OCI-LY7 (cell line): Measurements from ENCODE around the gene DNER. TPM values are rescaled to one million over a fixed set of nuclear protein-coding genes. Genes with fewer than 3 reads are reported as not detected.

Experiments
- BruUV-seq: library from RNA; stranded (reverse); fragments of 400-500 nt; replicated peaks from 2 replicates; lab custom pipeline; 2021; lab: Mats Ljungman, UMichigan
- CTCF ChIA-PET: fragments of 300-600 bp; sonication (Branson Sonifier 250); formaldehyde crosslinking; loops from one replicate; lab custom pipeline; 2022; ENCODE audit warnings: antibody characterized with exemption; ENCODE audit not compliant: unreplicated experiment; lab: Charles Lee
- POLR2A ChIA-PET: fragments of 300-600 bp; sonication (Branson Sonifier 250); formaldehyde crosslinking; loops from one replicate; lab custom pipeline; 2022; ENCODE audit warnings: antibody characterized with exemption; lab: Charles Lee
- DNase-seq: peaks from one replicate; pipeline ENCODE4 v3.0.0-alpha.2; 2015; ENCODE audit warnings: low spot score
- H2AFZ ChIP-seq: fragments of 200-600 bp; sonication (generic), shearing (Covaris generic); 2 replicates; pipeline ENCODE4 v1.6.1; 2014; ENCODE audit warnings: mild to moderate bottlenecking, antibody characterized with exemption, low read length, moderate library complexity
- H3K27ac ChIP-seq: fragments of 200-600 bp; sonication (generic); 2 replicates; pipeline ENCODE4 v1.5.1; 2014; ENCODE audit warnings: mixed run types, low read depth, mild to moderate bottlenecking, moderate library complexity, low read length, inconsistent platforms; ENCODE audit not compliant: poor library complexity, severe bottlenecking
- H3K36me3 ChIP-seq: fragments of 200-600 bp; sonication (generic); 2 replicates; pipeline ENCODE4 v1.6.1; 2014; ENCODE audit warnings: mild to moderate bottlenecking, antibody characterized with exemption, low read length, moderate library complexity, mixed read lengths; ENCODE audit not compliant: insufficient read depth
- H3K4me1 ChIP-seq: fragments of 200-600 bp; sonication (generic); 2 replicates; pipeline ENCODE4 v1.5.1; 2014; ENCODE audit warnings: mild to moderate bottlenecking, low read length; ENCODE audit not compliant: insufficient read depth, poor library complexity, severe bottlenecking
- H3K4me2 ChIP-seq: fragments of 200-600 bp; sonication (generic); 2 replicates; pipeline ENCODE4 v1.6.1; 2014; ENCODE audit warnings: mild to moderate bottlenecking, low read length
- H3K4me3 ChIP-seq: fragments of 200-600 bp; sonication (generic); 2 replicates; pipeline ENCODE4 v1.5.1; 2014; ENCODE audit warnings: mild to moderate bottlenecking, low read depth, low read length; ENCODE audit not compliant: poor library complexity, severe bottlenecking
- H3K79me2 ChIP-seq: fragments of 200-600 bp; sonication (generic); 2 replicates; pipeline ENCODE4 v1.6.1; 2016; ENCODE audit warnings: low read depth, mild to moderate bottlenecking, low read length, moderate library complexity, mixed read lengths; ENCODE audit not compliant: insufficient read depth
- H3K9me2 ChIP-seq: fragments of 200-600 bp; sonication (generic); 2 replicates; pipeline ENCODE4 v1.6.1; 2016; ENCODE audit warnings: mild to moderate bottlenecking, low read length, mixed read lengths; ENCODE audit not compliant: insufficient read depth
- H3K9me3 ChIP-seq: fragments of 200-600 bp; sonication (generic); 2 replicates; pipeline ENCODE4 v1.6.1; 2014; ENCODE audit warnings: mild to moderate bottlenecking, mixed run types, low read length, mixed read lengths
- H4K20me1 ChIP-seq: fragments of 200-600 bp; sonication (generic); 2 replicates; pipeline ENCODE4 v1.6.1; 2014; ENCODE audit warnings: mild to moderate bottlenecking, antibody characterized with exemption, low read length, moderate library complexity, mixed read lengths; ENCODE audit not compliant: insufficient read depth
- EZH2phosphoT487 ChIP-seq: fragments of 200-600 bp; sonication (generic); IDR thresholded peaks from 2 replicates; pipeline ENCODE4 v1.6.1; 2018; ENCODE audit warnings: low read depth, borderline replicate concordance, mild to moderate bottlenecking, mixed run types, antibody characterized with exemption, low read length, moderate library complexity, mixed read lengths
- intact Hi-C: fragments of 100-400 bp; cut with micrococcal nuclease; formaldehyde crosslinking; loops from one replicate; pipeline ENCODE4 v1.10.0; 2022; ENCODE audit not compliant: unreplicated experiment
- total RNA-seq, 2 experiments: library from RNA; depleted of rRNA in 1 of 2; stranded (reverse); fragments of >200 nt in 1 of 2; shearing (Covaris generic) in 1 of 2; gene quantifications; 2 replicates each; pipeline ENCODE4 v1.2.3, GENCODE V29; 2014 to 2022
- TF ChIP-seq, protein P1 (sequence below): fragments of 200-600 bp; sonication (generic); conservative IDR thresholded peaks from 2 replicates; pipeline ENCODE4 v1.5.1; 2014; ENCODE audit warnings: mild to moderate bottlenecking, antibody characterized with exemption, low read length, moderate library complexity, mixed read lengths

The DNER gene
- total RNA-seq, 2 experiments from 2014 or later: not detected

DNA sequence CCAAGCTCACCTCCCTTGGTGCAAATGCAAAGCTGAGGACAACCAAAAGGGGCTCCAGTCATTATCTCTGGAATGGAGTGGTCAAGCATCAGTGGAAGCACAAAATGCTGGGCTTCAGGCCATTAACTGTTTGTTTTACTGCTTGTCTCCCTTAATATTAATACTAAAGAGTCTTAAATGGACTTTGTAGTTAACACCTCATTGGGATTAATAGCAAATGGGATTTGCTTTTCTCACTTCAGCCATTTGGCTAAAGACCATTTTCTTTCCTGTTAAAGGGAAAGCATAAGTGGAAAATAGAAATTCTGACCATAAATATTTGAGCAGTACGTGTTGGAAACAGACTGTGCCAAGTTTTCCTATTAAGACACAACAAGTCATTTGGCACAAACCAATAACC lies 154.4 kb downstream of the DNER start:
- TF ChIP-seq EZH2phosphoT487: no peak
- TF ChIP-seq, protein P1, sequence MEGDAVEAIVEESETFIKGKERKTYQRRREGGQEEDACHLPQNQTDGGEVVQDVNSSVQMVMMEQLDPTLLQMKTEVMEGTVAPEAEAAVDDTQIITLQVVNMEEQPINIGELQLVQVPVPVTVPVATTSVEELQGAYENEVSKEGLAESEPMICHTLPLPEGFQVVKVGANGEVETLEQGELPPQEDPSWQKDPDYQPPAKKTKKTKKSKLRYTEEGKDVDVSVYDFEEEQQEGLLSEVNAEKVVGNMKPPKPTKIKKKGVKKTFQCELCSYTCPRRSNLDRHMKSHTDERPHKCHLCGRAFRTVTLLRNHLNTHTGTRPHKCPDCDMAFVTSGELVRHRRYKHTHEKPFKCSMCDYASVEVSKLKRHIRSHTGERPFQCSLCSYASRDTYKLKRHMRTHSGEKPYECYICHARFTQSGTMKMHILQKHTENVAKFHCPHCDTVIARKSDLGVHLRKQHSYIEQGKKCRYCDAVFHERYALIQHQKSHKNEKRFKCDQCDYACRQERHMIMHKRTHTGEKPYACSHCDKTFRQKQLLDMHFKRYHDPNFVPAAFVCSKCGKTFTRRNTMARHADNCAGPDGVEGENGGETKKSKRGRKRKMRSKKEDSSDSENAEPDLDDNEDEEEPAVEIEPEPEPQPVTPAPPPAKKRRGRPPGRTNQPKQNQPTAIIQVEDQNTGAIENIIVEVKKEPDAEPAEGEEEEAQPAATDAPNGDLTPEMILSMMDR: no peak
- CTCF ChIA-PET: no interaction called here
- no peaks in the 10 kb centered on the region for H3K79me2 ChIP-seq

DNA sequence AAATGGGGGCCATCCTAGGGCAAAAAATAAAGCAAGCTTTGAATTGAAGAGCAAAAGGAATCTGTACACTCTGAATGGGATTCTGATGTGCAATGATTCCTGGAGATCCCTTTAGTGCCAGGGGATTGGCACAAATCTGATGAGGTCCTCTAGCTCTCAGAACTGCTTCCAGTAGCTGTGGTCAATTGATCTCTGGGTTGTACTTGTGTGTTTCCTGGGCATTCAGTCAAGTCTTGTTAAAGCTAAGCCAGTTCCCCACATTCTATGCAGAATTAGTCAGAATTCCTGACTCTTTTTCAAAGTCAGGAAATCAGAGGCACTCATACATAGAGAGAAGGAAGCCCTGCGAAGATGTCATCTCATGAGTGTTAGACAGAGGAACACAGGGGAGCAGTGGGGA lies 161.3 kb downstream of the DNER start:
- Histone ChIP-seq H3K79me2 (no peaks in the 10 kb centered on the region), H3K9me3 (no peaks in the 10 kb centered on the region), H3K4me1 (no peaks in the 10 kb centered on the region), H3K4me3 (no peak overlapping the region), H3K36me3 (no peaks in the 10 kb centered on the region), H3K9me2 (no peaks in the 10 kb centered on the region), H4K20me1 (no peaks in the 10 kb centered on the region), H3K27ac (no peak overlapping the region), H3K4me2 (no peak overlapping the region), H2AFZ (no peak overlapping the region)
- TF ChIP-seq, protein P1: no peak
- TF ChIP-seq EZH2phosphoT487: no peak
- BruUV-seq: no TSS peak
- intact Hi-C loops: no loop called here
- CTCF ChIA-PET: no interaction called here
- POLR2A ChIA-PET: no interaction called here
- no peak for DNase-seq

More for the DNA sequence above, 154.4 kb downstream of the DNER start:
- Histone ChIP-seq H3K9me3 (no peaks in the 10 kb centered on the region), H3K4me2 (no peak overlapping the region), H3K9me2 (no peaks in the 10 kb centered on the region), H3K36me3 (no peaks in the 10 kb centered on the region), H3K4me3 (no peak overlapping the region), H4K20me1 (no peaks in the 10 kb centered on the region), H2AFZ (no peak overlapping the region), H3K4me1 (no peaks in the 10 kb centered on the region), H3K27ac (no peak overlapping the region)
- BruUV-seq: no TSS peak
- intact Hi-C loops: no loop called here
- POLR2A ChIA-PET: no interaction called here
- DNase-seq: no peak

DNA sequence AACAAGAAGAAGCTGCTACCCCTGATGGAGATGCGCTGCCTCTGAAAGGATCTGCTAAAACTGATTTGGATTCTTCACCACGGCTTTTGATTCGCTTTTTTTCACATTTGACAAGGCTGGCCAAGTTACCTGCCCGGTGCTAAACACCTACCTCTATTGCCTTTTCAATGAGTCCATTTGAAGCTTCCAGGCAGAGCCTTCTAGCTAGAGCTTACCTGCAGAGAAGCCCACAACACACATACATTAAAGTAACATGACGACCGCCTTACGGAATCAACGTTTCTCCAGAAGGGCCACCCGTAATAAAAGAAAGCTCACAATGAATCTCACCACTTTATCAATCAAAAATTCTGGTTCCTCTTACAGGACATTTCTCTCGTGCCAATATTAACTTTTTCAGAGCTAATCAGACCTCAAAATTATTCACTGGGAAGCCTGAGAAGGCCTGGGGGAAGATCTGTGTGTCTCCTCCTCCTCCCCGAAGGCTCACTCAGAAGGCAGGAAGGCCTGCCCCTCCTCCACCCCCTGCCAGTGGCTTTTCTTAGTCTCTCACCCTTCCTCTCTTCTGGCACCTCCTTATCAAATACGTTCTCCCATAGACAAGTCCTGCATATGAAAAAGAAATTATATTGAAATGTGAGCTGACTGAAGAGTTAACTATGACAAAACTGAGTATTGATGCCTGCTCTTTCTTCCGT lies 171.0 kb downstream of the DNER start:
- Histone ChIP-seq H2AFZ (no peak overlapping the region), H3K9me2 (no peaks in the 10 kb centered on the region), H3K4me2 (no peak overlapping the region), H3K36me3 (no peaks in the 10 kb centered on the region), H3K79me2 (no peaks in the 10 kb centered on the region), H4K20me1 (no peaks in the 10 kb centered on the region), H3K4me3 (no peak overlapping the region), H3K9me3 (no peaks in the 10 kb centered on the region), H3K27ac (no peak overlapping the region), H3K4me1 (no peaks in the 10 kb centered on the region)
- intact Hi-C loops: no loop called here
- ChIA-PET CTCF (no interaction called here), POLR2A (interaction anchor here (0.5 to 0.6 kb wide), 2 partner anchors 1096 to 1516 kb away, joined by 3 read pairs; no protein-coding TSS in a partner anchor)
- no peak for TF ChIP-seq EZH2phosphoT487
- TF ChIP-seq, protein P1: no peak
- no TSS peak for BruUV-seq
- DNase-seq: no peak
